Nephron progenitor cell (in vitro differentiated cells): ENCODE results near the gene ETV5.

Experiments
- DNase-seq: peaks from one replicate; pipeline ENCODE4 v3.0.0; 2021
- H3K27ac Mint-ChIP-seq: 2 replicates; pipeline ENCODE4 v1.8.0; 2021; ENCODE audit warnings: mild to moderate bottlenecking, moderate library complexity, mixed read lengths
- H3K27me3 Mint-ChIP-seq: 2 replicates; pipeline ENCODE4 v1.8.0; 2021; ENCODE audit warnings: mild to moderate bottlenecking, low read depth, mixed read lengths; ENCODE audit not compliant: poor library complexity
- H3K36me3 Mint-ChIP-seq: 2 replicates; pipeline ENCODE4 v1.8.0; 2021; ENCODE audit warnings: low read depth, mixed read lengths
- H3K4me1 Mint-ChIP-seq: 2 replicates; pipeline ENCODE4 v1.8.0; 2021; ENCODE audit warnings: mixed read lengths
- H3K4me3 Mint-ChIP-seq: 2 replicates; pipeline ENCODE4 v1.8.0; 2021; ENCODE audit warnings: mild to moderate bottlenecking, moderate library complexity, mixed read lengths
- H3K9me3 Mint-ChIP-seq: 2 replicates; pipeline ENCODE4 v1.8.0; 2021; ENCODE audit warnings: mild to moderate bottlenecking, moderate library complexity, mixed read lengths
- CTCF ChIP-seq: fragments of 200-600 bp; sonication (generic); IDR thresholded peaks from 2 replicates; pipeline ENCODE4 v1.5.0; 2021; ENCODE audit warnings: antibody characterized with exemption

ETV5 gene

GRCh38 chr3:186110975-186111974, 2.4 kb upstream of the ETV5 start:
- Mint-ChIP-seq H3K27ac (peak overlapping the region; percentile 95), H3K9me3 (no peaks in the 10 kb centered on the region), H3K4me1 (peaks cover 65% of the 10 kb centered on the region), H3K27me3 (peaks cover 25% of the 10 kb centered on the region), H3K4me3 (peak overlapping the region; percentile 96), H3K36me3 (no peaks in the 10 kb centered on the region)
- TF ChIP-seq CTCF, result no peak
- peak; percentile 38 for DNase-seq

- H3K4me1 Mint-ChIP-seq, result peaks cover 65% of the 10 kb centered on the region
- no peaks in the 10 kb centered on the region for H3K9me3 Mint-ChIP-seq
- peaks cover 5% of the 10 kb centered on the region for H3K36me3 Mint-ChIP-seq
- H3K27me3 Mint-ChIP-seq, result peaks cover 21% of the 10 kb centered on the region
- no peak for TF ChIP-seq CTCF
- peak overlapping the region; percentile 95 for H3K27ac Mint-ChIP-seq
- peak; percentile 38 for DNase-seq
- peak overlapping the region; percentile 96 for H3K4me3 Mint-ChIP-seq
These were observed 1.3 kb upstream of the ETV5 start for GRCh38 chr3:186109897-186110803.

- DNase-seq, result peak; percentile 74
- peaks cover 75% of the 10 kb centered on the region for H3K4me1 Mint-ChIP-seq
- H3K27ac Mint-ChIP-seq, result peak overlapping the region; percentile 98
- H3K36me3 Mint-ChIP-seq, result peaks cover 13% of the 10 kb centered on the region
- H3K4me3 Mint-ChIP-seq, result peak overlapping the region; percentile 96
- no peak for TF ChIP-seq CTCF
- peaks cover 14% of the 10 kb centered on the region for H3K27me3 Mint-ChIP-seq
- no peaks in the 10 kb centered on the region for H3K9me3 Mint-ChIP-seq
These were observed 566 bp downstream of the ETV5 start for GRCh38 chr3:186108106-186108940.

- H3K36me3 Mint-ChIP-seq, result peaks cover 18% of the 10 kb centered on the region
- peak overlapping the region; percentile 96 for H3K4me3 Mint-ChIP-seq
- DNase-seq, result peak; percentile 81
- no peaks in the 10 kb centered on the region for H3K9me3 Mint-ChIP-seq
- H3K27me3 Mint-ChIP-seq, result peaks cover 7% of the 10 kb centered on the region
- TF ChIP-seq CTCF, result no peak
- peaks cover 75% of the 10 kb centered on the region for H3K4me1 Mint-ChIP-seq
- H3K27ac Mint-ChIP-seq, result peak overlapping the region; percentile 98
These were observed 1.4 kb downstream of the ETV5 start for GRCh38 chr3:186107215-186108105.
